H1 (cell line): ENCODE data around the gene STX4. TPM values are rescaled to one million over a fixed set of nuclear protein-coding genes. Genes with fewer than 3 reads are reported as not detected.

Experiments
- CTCF ChIA-PET: fragments of 300-600 bp; sonication (Branson Sonifier 250); formaldehyde crosslinking; loops from one replicate; lab custom pipeline; 2021; ENCODE audit not compliant: partially characterized antibody; lab: Charles Lee
- POLR2A ChIA-PET: fragments of 300-600 bp; sonication (Branson Sonifier 250); formaldehyde crosslinking; loops from one replicate; lab custom pipeline; 2021; ENCODE audit warnings: inconsistent platforms; ENCODE audit not compliant: partially characterized antibody; lab: Charles Lee
- DNase-seq, 2 experiments: peaks; one replicate each; pipeline versions ENCODE4 v3.0.0 to v3.0.0-alpha.2; 2010 to 2022; ENCODE audit warnings: low spot score in 2 of 2, low read depth in 1 of 2, mixed read lengths in 1 of 2
- FAIRE-seq: peaks from 2 replicates; lab custom pipeline; 2011; peaks lifted over from hg19 to GRCh38; lab: Jason Lieb, UNC
- H2AFZ ChIP-seq: 2 replicates; pipeline ENCODE4 v1.8.1; 2012; ENCODE audit warnings: low read length, inconsistent platforms
- H2AK5ac ChIP-seq: 2 replicates; pipeline ENCODE4 v1.6.1; 2013; ENCODE audit warnings: low read depth, low read length
- H2BK120ac ChIP-seq: replicated peaks from 2 replicates; pipeline ENCODE3; 2013; ENCODE audit warnings: low read depth, low read length, inconsistent platforms
- H2BK12ac ChIP-seq: 2 replicates; pipeline ENCODE4 v1.6.1; 2013; ENCODE audit warnings: low read depth, low read length
- H2BK15ac ChIP-seq: 2 replicates; pipeline ENCODE4 v1.6.1; 2013; ENCODE audit warnings: low read length
- H2BK20ac ChIP-seq: 2 replicates; pipeline ENCODE4 v1.6.1; 2013; ENCODE audit warnings: low read length
- H2BK5ac ChIP-seq: 2 replicates; pipeline ENCODE4 v1.6.1; 2013; ENCODE audit warnings: low read depth, low read length
- H3K14ac ChIP-seq: 2 replicates; pipeline ENCODE4 v1.6.1; 2013; ENCODE audit warnings: inconsistent platforms; ENCODE audit not compliant: insufficient read length
- H3K18ac ChIP-seq: 2 replicates; pipeline ENCODE4 v1.6.1; 2013; ENCODE audit warnings: low read length; ENCODE audit errors: extremely low read depth
- H3K23ac ChIP-seq: 2 replicates; pipeline ENCODE4 v1.6.1; 2013; ENCODE audit warnings: inconsistent platforms; ENCODE audit not compliant: insufficient read length
- H3K23me2 ChIP-seq: 2 replicates; pipeline ENCODE4 v1.6.1; 2013; ENCODE audit warnings: low read depth, low read length
- H3K27ac ChIP-seq: 2 replicates; pipeline ENCODE4 v1.6.1; 2011; ENCODE audit warnings: low read depth, low read length, inconsistent platforms
- H3K27me3 ChIP-seq, 4 experiments: replicated peaks in 1 of 4; 1 replicate in 1 of 4; 2 replicates in 3 of 4; pipeline versions ENCODE4 v1.6.1 to v1.8.1; 2011 to 2013; ENCODE audit warnings: low read length in 3 of 4, mild to moderate bottlenecking in 3 of 4, inconsistent platforms in 2 of 4, mixed read lengths in 2 of 4, moderate library complexity in 1 of 4; ENCODE audit not compliant: control insufficient read depth in 3 of 4, insufficient read depth in 3 of 4; ENCODE audit errors: extremely low read depth in 1 of 4
- H3K36me3 ChIP-seq, 4 experiments: 2 replicates each; pipeline versions ENCODE4 v1.6.1 to v1.8.1; 2011 to 2013; ENCODE audit warnings: mild to moderate bottlenecking in 4 of 4, low read length in 3 of 4, moderate library complexity in 2 of 4, control low read depth in 1 of 4, inconsistent platforms in 1 of 4; ENCODE audit not compliant: insufficient read depth in 4 of 4, control insufficient read depth in 2 of 4
- H3K4ac ChIP-seq: replicated peaks from 2 replicates; pipeline ENCODE3; 2013; ENCODE audit warnings: low read length, low read depth, mixed read lengths, inconsistent platforms; ENCODE audit not compliant: insufficient read length
- H3K4me1 ChIP-seq, 4 experiments: replicated peaks in 1 of 4; 1 replicate in 1 of 4; 2 replicates in 3 of 4; pipeline versions ENCODE4 v1.6.1 to v1.8.1; 2011 to 2013; ENCODE audit warnings: low read length in 3 of 4, inconsistent platforms in 2 of 4, mixed read lengths in 1 of 4; ENCODE audit not compliant: insufficient read depth in 4 of 4, control insufficient read depth in 3 of 4
- H3K4me2 ChIP-seq, 2 experiments: 2 replicates each; pipeline versions ENCODE4 v1.6.1 to v1.8.1; 2011 to 2013; ENCODE audit warnings: low read depth in 2 of 2, low read length in 2 of 2, control low read depth in 1 of 2, inconsistent platforms in 1 of 2, mild to moderate bottlenecking in 1 of 2; ENCODE audit not compliant: insufficient read depth in 1 of 2
- H3K4me3 ChIP-seq, 4 experiments: fragments of 200-600, 300-600 bp in 1 of 4; sonication (generic), shearing (Covaris generic), sonication (Bioruptor Twin) in 1 of 4; 2 replicates each; pipeline versions ENCODE4 v1.5.1 to v1.8.1; 2011 to 2016; ENCODE audit warnings: low read length in 4 of 4, low read depth in 3 of 4, control low read depth in 2 of 4, inconsistent platforms in 2 of 4, mild to moderate bottlenecking in 2 of 4, mixed read lengths in 1 of 4, moderate library complexity in 1 of 4; ENCODE audit not compliant: insufficient read depth in 2 of 4; ENCODE audit errors: extremely low read depth in 1 of 4
- H3K56ac ChIP-seq: replicated peaks from 2 replicates; pipeline ENCODE3; 2013; ENCODE audit warnings: low read depth, mild to moderate bottlenecking, mixed read lengths, low read length, inconsistent platforms; ENCODE audit not compliant: insufficient read length
- H3K79me1 ChIP-seq: 2 replicates; pipeline ENCODE4 v1.6.1; 2013; ENCODE audit warnings: low read depth, low read length, control low read depth
- H3K79me2 ChIP-seq, 2 experiments: 2 replicates each; pipeline versions ENCODE4 v1.6.1 to v1.8.1; 2012 to 2013; ENCODE audit warnings: low read length in 2 of 2, mild to moderate bottlenecking in 2 of 2, inconsistent platforms in 1 of 2; ENCODE audit not compliant: insufficient read depth in 2 of 2, control insufficient read depth in 1 of 2
- H3K9ac ChIP-seq, 4 experiments: replicated peaks in 1 of 4; 1 replicate in 1 of 4; 2 replicates in 3 of 4; pipeline versions ENCODE4 v1.6.1 to v1.8.1; 2011 to 2013; ENCODE audit warnings: low read depth in 3 of 4, low read length in 3 of 4, control low read depth in 2 of 4, mild to moderate bottlenecking in 2 of 4, moderate library complexity in 2 of 4, inconsistent platforms in 1 of 4; ENCODE audit errors: extremely low read depth in 1 of 4
- H3K9me3 ChIP-seq, 2 experiments: 2 replicates each; pipeline versions ENCODE4 v1.6.1 to v1.8.1; 2012 to 2013; ENCODE audit warnings: mild to moderate bottlenecking in 2 of 2, moderate library complexity in 2 of 2, control low read depth in 1 of 2, inconsistent platforms in 1 of 2, low read depth in 1 of 2, low read length in 1 of 2, mixed read lengths in 1 of 2; ENCODE audit not compliant: insufficient read depth in 2 of 2
- H4K20me1 ChIP-seq, 2 experiments: replicated peaks in 1 of 2; 2 replicates each; pipeline versions ENCODE3 to v1.8.1; 2011 to 2013; ENCODE audit warnings: inconsistent platforms in 2 of 2, low read length in 2 of 2, mild to moderate bottlenecking in 1 of 2; ENCODE audit not compliant: insufficient read depth in 2 of 2, control insufficient read depth in 1 of 2
- H4K5ac ChIP-seq: 2 replicates; pipeline ENCODE4 v1.6.1; 2013; ENCODE audit warnings: low read length, low read depth, mixed read lengths, inconsistent platforms; ENCODE audit not compliant: insufficient read length
- H4K8ac ChIP-seq: 2 replicates; pipeline ENCODE4 v1.8.0; 2013; ENCODE audit warnings: mild to moderate bottlenecking, moderate library complexity, low read length, inconsistent platforms; ENCODE audit not compliant: insufficient read depth; ENCODE audit errors: extremely low read depth
- H4K91ac ChIP-seq: replicated peaks from 2 replicates; pipeline ENCODE3; 2013; ENCODE audit warnings: low read length, mixed read lengths, inconsistent platforms; ENCODE audit not compliant: insufficient read length
- ASH2L ChIP-seq: fragments of 200-600, 300-600 bp; sonication (generic); IDR thresholded peaks from one replicate; pipeline ENCODE4 v1.7.1; 2017; ENCODE audit warnings: low read length
- CBX8 ChIP-seq: fragments of 300-800, 300-1000 bp; sonication (generic); IDR thresholded peaks from 2 replicates; pipeline ENCODE4 v1.7.1; 2016; ENCODE audit warnings: low read depth, low read length, borderline replicate concordance
- CEBPB ChIP-seq: IDR thresholded peaks from 2 replicates; pipeline ENCODE4 v1.6.1; 2012; ENCODE audit warnings: low read depth, low read length
- CTBP2 ChIP-seq: IDR thresholded peaks from 2 replicates; pipeline ENCODE4 v1.7.0; 2011; ENCODE audit warnings: borderline replicate concordance, mild to moderate bottlenecking, moderate library complexity, mixed read lengths, low read length; ENCODE audit not compliant: insufficient read depth, insufficient read length
- KDM5A ChIP-seq: fragments of 200-600 bp; IDR thresholded peaks from 2 replicates; pipeline ENCODE4 v1.7.1; 2012; ENCODE audit warnings: mild to moderate bottlenecking, low read length, inconsistent platforms, mixed read lengths
- NRF1 ChIP-seq: IDR thresholded peaks from 2 replicates; pipeline ENCODE4 v1.6.1; 2011; ENCODE audit warnings: mild to moderate bottlenecking, low read depth, low read length, improper control_type of control experiment
- SIN3A ChIP-seq, 2 experiments: IDR thresholded peaks in 1 of 2; conservative IDR thresholded peaks in 1 of 2; 2 replicates each; pipeline ENCODE4 v1.6.1; 2011 to 2012; ENCODE audit warnings: low read length in 2 of 2, improper control_type of control experiment in 1 of 2, low read depth in 1 of 2, mild to moderate bottlenecking in 1 of 2
- SIRT6 ChIP-seq: IDR thresholded peaks from one replicate; pipeline ENCODE4 v1.7.1; 2012; ENCODE audit warnings: low read length, inconsistent platforms
- TBP ChIP-seq: IDR thresholded peaks from 2 replicates; pipeline ENCODE4 v1.6.1; 2011; ENCODE audit warnings: low read depth, low read length, improper control_type of control experiment
- WGBS, 2 experiments: shearing (Covaris generic) in 1 of 2; methylation state at CpG; one replicate each; pipeline versions ENCODE4 v1.1.6 to v1.1.7; 2013 to 2015; ENCODE audit warnings: low lambda C conversion rate in 2 of 2, mixed read lengths in 2 of 2, inconsistent platforms in 1 of 2, low coverage in 1 of 2, missing lambda C conversion rate in 1 of 2; ENCODE audit not compliant: insufficient replicate concordance in 2 of 2, insufficient coverage in 1 of 2, insufficient read length in 1 of 2; ENCODE audit errors: extremely low coverage in 1 of 2, missing lambda C conversion rate in 1 of 2; 5-methylcytosine and 5-hydroxymethylcytosine counted together
- polyA plus RNA-seq, 7 experiments: library from polyadenylated mRNA; depleted of rRNA in 3 of 7; stranded (reverse) in 5 of 7; unstranded in 2 of 7; fragments of >200 nt in 5 of 7; fragments of 200-250 nt in 2 of 7; gene quantifications; 1 replicate in 5 of 7; 2 replicates in 1 of 7; 4 replicates in 1 of 7; pipeline versions ENCODE4 v1.2.1 to v1.2.3, GENCODE V29; 2011 to 2013; ENCODE audit warnings: missing spikeins in 2 of 7, mixed read lengths in 2 of 7
- total RNA-seq: library from RNA; stranded (reverse); fragmentation: NEBNext Ultra II Directional; extraction: Animal tissue kit (Norgen Biotek cat#: 25700); gene quantifications from 2 replicates; pipeline ENCODE4 v1.2.1, GENCODE V29; 2021
- TF ChIP-seq, protein P1 (sequence below): IDR thresholded peaks from 2 replicates; pipeline ENCODE4 v1.6.1; 2012; ENCODE audit warnings: low read length, inconsistent platforms

STX4 gene
- total and polyA plus RNA-seq, 2 of the 8 experiments (the other 6 are each of a cell fraction or from before 2014, with no cell fraction given), result 25.8 to 32.3 TPM

DNA sequence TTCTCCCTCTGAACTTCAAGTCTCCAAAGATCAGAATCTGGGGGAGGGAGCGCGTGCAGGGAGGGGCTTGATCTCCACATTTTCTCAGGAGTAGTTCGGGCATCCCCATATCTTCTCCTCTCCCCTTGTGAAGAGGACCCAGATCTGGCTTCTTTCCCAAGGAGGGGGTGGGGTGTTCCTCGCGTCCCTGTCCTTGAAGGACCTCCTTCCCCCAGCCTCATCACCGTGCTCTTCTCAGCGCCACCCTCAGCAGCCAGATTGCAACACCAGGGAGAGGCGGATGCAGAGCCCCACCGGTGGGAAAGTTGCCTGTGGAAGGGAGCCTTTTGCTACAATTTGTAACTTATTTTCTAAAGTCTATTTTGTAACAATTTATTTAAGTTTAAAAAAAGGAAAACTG lies 49.7 kb downstream of the STX4 start:
- Histone ChIP-seq H2BK120ac (no peak overlapping the region), H4K5ac (no peak overlapping the region), H3K56ac (no peak overlapping the region), H3K79me1 (peaks cover 6% of the 10 kb centered on the region), H3K14ac (no peak overlapping the region), H2BK12ac (no peak overlapping the region), H3K4me2 (no peak overlapping the region), H3K79me2 (peaks cover 0 to 9% of the 10 kb centered on the region in 2 experiments; a peak in 1 of 4 replicates), H3K27me3 (no peaks in the 10 kb centered on the region), H3K23ac (no peak overlapping the region), H3K9ac (no peak overlapping the region), H4K8ac (no peak overlapping the region; the same call in 1 of the 2 replicates), H2BK5ac (no peak overlapping the region), H2AK5ac (no peak overlapping the region), H3K4me3 (no peak overlapping the region), H3K4ac (no peak overlapping the region), H3K9me3 (no peaks in the 10 kb centered on the region), H2BK15ac (no peak overlapping the region), H3K36me3 (peaks cover 0 to 32% (median 16%) of the 10 kb centered on the region in 4 experiments; a peak in 6 of 8 replicates), H2BK20ac (no peak overlapping the region), H3K23me2 (no peaks in the 10 kb centered on the region), H3K18ac (no peak overlapping the region), H3K27ac (no peak overlapping the region), H2AFZ (no peak overlapping the region), H4K91ac (no peak overlapping the region), H3K4me1 (no peaks in the 10 kb centered on the region), H4K20me1 (peaks cover 7 to 26% of the 10 kb centered on the region in 2 experiments)
- no peak for DNase-seq
- CTCF ChIA-PET, result interaction anchor here (1.0 kb wide), 1 partner anchor 16 kb away, joined by 3 read pairs; no protein-coding TSS in a partner anchor
- POLR2A ChIA-PET, result interaction anchor here (1.0 to 4.7 kb wide), 4 partner anchors 9 to 13 kb away, joined by 3 to 34 read pairs (median 6); partner anchors contain the start of genes ZNF646 and ZNF668
- 93% methylated on average over 9 of the region's 9 CpGs; no CpG with 5 or more reads in 1 of the 2 experiments for WGBS, 2 experiments
- FAIRE-seq, result no peak
- TF ChIP-seq, protein P1, sequence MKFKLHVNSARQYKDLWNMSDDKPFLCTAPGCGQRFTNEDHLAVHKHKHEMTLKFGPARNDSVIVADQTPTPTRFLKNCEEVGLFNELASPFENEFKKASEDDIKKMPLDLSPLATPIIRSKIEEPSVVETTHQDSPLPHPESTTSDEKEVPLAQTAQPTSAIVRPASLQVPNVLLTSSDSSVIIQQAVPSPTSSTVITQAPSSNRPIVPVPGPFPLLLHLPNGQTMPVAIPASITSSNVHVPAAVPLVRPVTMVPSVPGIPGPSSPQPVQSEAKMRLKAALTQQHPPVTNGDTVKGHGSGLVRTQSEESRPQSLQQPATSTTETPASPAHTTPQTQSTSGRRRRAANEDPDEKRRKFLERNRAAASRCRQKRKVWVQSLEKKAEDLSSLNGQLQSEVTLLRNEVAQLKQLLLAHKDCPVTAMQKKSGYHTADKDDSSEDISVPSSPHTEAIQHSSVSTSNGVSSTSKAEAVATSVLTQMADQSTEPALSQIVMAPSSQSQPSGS, result no peak
- TF ChIP-seq SIRT6, result no peak
- TF ChIP-seq CTBP2, result no peak
- no peak for TF ChIP-seq ASH2L
- TF ChIP-seq KDM5A, result no peak
- no peak for TF ChIP-seq TBP
- no peak for TF ChIP-seq SIN3A (conservative IDR thresholded peaks at IDR 0.05 in 1 of 2, IDR thresholded peaks at IDR 0.05 in 1 of 2; ENCODE audit: low read depth in 1 of 2, low read length in 2 of 2)
- TF ChIP-seq CBX8, result no peak
- TF ChIP-seq NRF1, result no peak
- no peak for TF ChIP-seq CEBPB
